K562 (cell line): Measurements from ENCODE around the gene HNRNPH1. TPM values are rescaled to one million over a fixed set of nuclear protein-coding genes. Genes with fewer than 3 reads are reported as not detected.

Source experiments
- ARID2 ChIP-seq: fragments of 450-650 bp; IDR thresholded peaks from 2 replicates; pipeline ENCODE4 v1.6.1; 2017; ENCODE audit warnings: antibody characterized with exemption, mild to moderate bottlenecking
- FOXM1 ChIP-seq, 2 experiments: fragments of 450-650 bp in 1 of 2; sonication (generic) in 1 of 2; formaldehyde crosslinking in 1 of 2; IDR thresholded peaks; 2 replicates each; pipeline versions ENCODE4 v1.6.1 to v1.9.0; 2017 to 2022; ENCODE audit warnings: low read depth in 2 of 2, mild to moderate bottlenecking in 2 of 2, missing genetic modification reagents in 1 of 2, moderate library complexity in 1 of 2
- FOXP4 ChIP-seq: sonication (generic); formaldehyde crosslinking; IDR thresholded peaks from 2 replicates; pipeline ENCODE4 v1.8.0; 2022; ENCODE audit warnings: mild to moderate bottlenecking, missing genetic modification reagents, borderline replicate concordance
- IFI16 ChIP-seq: fragments of 250-450 bp; sonication (Bioruptor Pico); IDR thresholded peaks from 2 replicates; pipeline ENCODE4 v2.1.2; 2022; ENCODE audit warnings: mild to moderate bottlenecking, inconsistent platforms
- MCM5 ChIP-seq: fragments of 450-650 bp; IDR thresholded peaks from 2 replicates; pipeline ENCODE4 v1.6.1; 2016; ENCODE audit warnings: low read depth
- RBFOX2 ChIP-seq: fragments of 200-400 bp; formaldehyde crosslinking; IDR thresholded peaks from 2 replicates; pipeline ENCODE4 v1.6.1; 2017; ENCODE audit warnings: low read depth, mild to moderate bottlenecking, low read length, moderate library complexity
- RCOR1 ChIP-seq, 2 experiments: IDR thresholded peaks; 2 replicates each; pipeline ENCODE4 v1.6.1; 2012; ENCODE audit warnings: low read depth in 2 of 2, low read length in 2 of 2, borderline replicate concordance in 1 of 2, improper control_type of control experiment in 1 of 2
- SAP30 ChIP-seq: fragments of 200-600 bp; sonication (generic); IDR thresholded peaks from 2 replicates; pipeline ENCODE4 v1.6.1; 2012; ENCODE audit warnings: borderline replicate concordance, low read depth, mild to moderate bottlenecking, moderate library complexity, low read length, control low read depth, inconsistent platforms; ENCODE audit not compliant: insufficient read depth, poor library complexity, severe bottlenecking
- SIX5 ChIP-seq, 2 experiments: IDR thresholded peaks; 2 replicates each; pipeline ENCODE4 v1.6.1; 2011; ENCODE audit warnings: low read length in 2 of 2, borderline replicate concordance in 1 of 2, low read depth in 1 of 2, mild to moderate bottlenecking in 1 of 2, moderate library complexity in 1 of 2; ENCODE audit not compliant: insufficient read depth in 1 of 2
- ZBTB17 ChIP-seq: fragments of 450-650 bp; formaldehyde crosslinking; IDR thresholded peaks from 2 replicates; pipeline ENCODE4 v1.4.0; 2020; ENCODE audit warnings: mild to moderate bottlenecking
- ZC3H11A ChIP-seq: IDR thresholded peaks from 2 replicates; pipeline ENCODE4 v1.6.1; 2012; ENCODE audit warnings: low read depth, low read length, improper control_type of control experiment
- ZNF324 ChIP-seq: fragments of 250-450 bp; sonication (Bioruptor Pico); IDR thresholded peaks from 2 replicates; pipeline ENCODE4 v1.4.0; 2020; ENCODE audit warnings: mild to moderate bottlenecking
- ZZZ3 ChIP-seq: fragments of 450-650 bp; IDR thresholded peaks from 2 replicates; pipeline ENCODE4 v1.6.1; 2016; ENCODE audit warnings: antibody characterized with exemption, mild to moderate bottlenecking, moderate library complexity
- polyA plus RNA-seq, 8 experiments: library from polyadenylated mRNA; depleted of rRNA in 4 of 8; stranded (reverse) in 5 of 8; unstranded in 3 of 8; fragments of >200 nt; fragmentation: Nextera tagmentation in 2 of 8; fragmentation: Illumina TruSeq in 1 of 8; extraction: Ambion mirVana in 2 of 8; extraction: Trizol in 1 of 8; gene quantifications; 2 replicates each; pipeline versions ENCODE4 v1.2.1 to v1.2.3, GENCODE V29; 2011 to 2014; ENCODE audit warnings: inconsistent platforms in 1 of 8, missing spikeins in 1 of 8
- total RNA-seq, 7 experiments: library from RNA; depleted of rRNA in 6 of 7; stranded (reverse); fragments of >200 nt in 6 of 7; fragmentation: Illumina TruSeq in 2 of 7; extraction: Trizol in 2 of 7; gene quantifications; 2 replicates each; pipeline versions ENCODE4 v1.2.1 to v1.2.3, GENCODE V29; 2011 to 2021; ENCODE audit warnings: low replicate concordance in 1 of 7
- TF ChIP-seq, protein P1 (sequence below): fragments of 250-450 bp; sonication (Bioruptor Pico); IDR thresholded peaks from 2 replicates; pipeline ENCODE4 v1.8.0; 2022; ENCODE audit warnings: moderate library complexity, mild to moderate bottlenecking, inconsistent platforms
- TF ChIP-seq, protein P2 (sequence below): sonication (generic); formaldehyde crosslinking; IDR thresholded peaks from 2 replicates; pipeline ENCODE4 v1.5.0; 2020; ENCODE audit warnings: missing genetic modification reagents
- TF ChIP-seq, protein P3 (sequence below): sonication (generic); formaldehyde crosslinking; IDR thresholded peaks from 2 replicates; pipeline ENCODE4 v1.9.0; 2022; ENCODE audit warnings: mild to moderate bottlenecking, missing genetic modification reagents

Gene HNRNPH1
- total and polyA plus RNA-seq, 9 of the 15 experiments (the other 6 are each of a cell fraction or from before 2014, with no cell fraction given) = 103 to 656 (median 561) TPM

- TF ChIP-seq, protein P1, sequence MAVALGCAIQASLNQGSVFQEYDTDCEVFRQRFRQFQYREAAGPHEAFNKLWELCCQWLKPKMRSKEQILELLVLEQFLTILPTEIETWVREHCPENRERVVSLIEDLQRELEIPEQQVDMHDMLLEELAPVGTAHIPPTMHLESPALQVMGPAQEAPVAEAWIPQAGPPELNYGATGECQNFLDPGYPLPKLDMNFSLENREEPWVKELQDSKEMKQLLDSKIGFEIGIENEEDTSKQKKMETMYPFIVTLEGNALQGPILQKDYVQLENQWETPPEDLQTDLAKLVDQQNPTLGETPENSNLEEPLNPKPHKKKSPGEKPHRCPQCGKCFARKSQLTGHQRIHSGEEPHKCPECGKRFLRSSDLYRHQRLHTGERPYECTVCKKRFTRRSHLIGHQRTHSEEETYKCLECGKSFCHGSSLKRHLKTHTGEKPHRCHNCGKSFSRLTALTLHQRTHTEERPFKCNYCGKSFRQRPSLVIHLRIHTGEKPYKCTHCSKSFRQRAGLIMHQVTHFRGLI (CRISPR knock-in tag) = no peak
- TF ChIP-seq FOXM1 (IDR thresholded peaks at IDR 0.05; ENCODE audit: low read depth) = peak; percentile 70
- TF ChIP-seq FOXM1 (CRISPR knock-in tag; IDR thresholded peaks at IDR 0.05; ENCODE audit: low read depth) = no peak
- TF ChIP-seq RBFOX2 = peak; percentile 39; the same call in 1 of the 2 replicates
- TF ChIP-seq, protein P2, sequence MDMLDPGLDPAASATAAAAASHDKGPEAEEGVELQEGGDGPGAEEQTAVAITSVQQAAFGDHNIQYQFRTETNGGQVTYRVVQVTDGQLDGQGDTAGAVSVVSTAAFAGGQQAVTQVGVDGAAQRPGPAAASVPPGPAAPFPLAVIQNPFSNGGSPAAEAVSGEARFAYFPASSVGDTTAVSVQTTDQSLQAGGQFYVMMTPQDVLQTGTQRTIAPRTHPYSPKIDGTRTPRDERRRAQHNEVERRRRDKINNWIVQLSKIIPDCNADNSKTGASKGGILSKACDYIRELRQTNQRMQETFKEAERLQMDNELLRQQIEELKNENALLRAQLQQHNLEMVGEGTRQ (CRISPR knock-in tag) = no peak
- no peak for TF ChIP-seq IFI16
- 0 out of 2 replicates have a peak, but pooled peaks have one; percentile 5 for TF ChIP-seq ZNF324 (CRISPR knock-in tag)
- TF ChIP-seq ZBTB17 (CRISPR knock-in tag) = no peak
- no peak for TF ChIP-seq ZC3H11A
- TF ChIP-seq MCM5 = no peak
- TF ChIP-seq SIX5 (IDR thresholded peaks at IDR 0.05; ENCODE audit: borderline replicate concordance in 1 of 2, insufficient read depth in 1 of 2, low read depth in 1 of 2, low read length in 2 of 2) = no peak
- no peak for TF ChIP-seq ZZZ3
- no peak for TF ChIP-seq ARID2
- no peak for TF ChIP-seq SAP30
- no peak for TF ChIP-seq FOXP4 (CRISPR knock-in tag)
- TF ChIP-seq RCOR1 (IDR thresholded peaks at IDR 0.05; ENCODE audit: borderline replicate concordance in 1 of 2, low read depth in 2 of 2, low read length in 2 of 2) = 0 out of 4 replicates have a peak, but pooled peaks of 1 of the 2 experiments have one; percentile 45
- TF ChIP-seq, protein P3, sequence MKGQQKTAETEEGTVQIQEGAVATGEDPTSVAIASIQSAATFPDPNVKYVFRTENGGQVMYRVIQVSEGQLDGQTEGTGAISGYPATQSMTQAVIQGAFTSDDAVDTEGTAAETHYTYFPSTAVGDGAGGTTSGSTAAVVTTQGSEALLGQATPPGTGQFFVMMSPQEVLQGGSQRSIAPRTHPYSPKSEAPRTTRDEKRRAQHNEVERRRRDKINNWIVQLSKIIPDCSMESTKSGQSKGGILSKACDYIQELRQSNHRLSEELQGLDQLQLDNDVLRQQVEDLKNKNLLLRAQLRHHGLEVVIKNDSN = no peak
- TF ChIP-seq, all 486 proteins: peak for 74
These were observed 10.7 kb downstream of the HNRNPH1 start (continued) for GRCh38 chr5:179612577-179613459.
